ENCODE data around the gene RPL7A.
A peak's percentile ranks its signal among the peaks of the same experiment; 100 is the strongest.

RPL7A gene

GRCh38 chr9:133349965-133350616, 2.1 kb downstream of the RPL7A start:
- Mint-ChIP-seq H3K4me3 (peak overlapping the region; percentile 97), H3K27ac (peak overlapping the region; percentile 99), H3K4me1 (ENCODE audit: low read depth) (peaks cover 60% of the 10 kb centered on the region), H3K36me3 (ENCODE audit: low read depth) (peaks cover 73% of the 10 kb centered on the region), H3K27me3 (no peaks in the 10 kb centered on the region), H3K9me3 (no peaks in the 10 kb centered on the region)

- Mint-ChIP-seq H3K4me3 (peak overlapping the region; percentile 3), H3K4me1 (ENCODE audit: low read depth) (peaks cover 59% of the 10 kb centered on the region), H3K27me3 (no peaks in the 10 kb centered on the region), H3K36me3 (ENCODE audit: low read depth) (peaks cover 60% of the 10 kb centered on the region), H3K9me3 (no peaks in the 10 kb centered on the region), H3K27ac (peak overlapping the region; percentile 70)
Observed at GRCh38 chr9:133351526-133351907, 3.5 kb downstream of the RPL7A start.

- Mint-ChIP-seq H3K4me3 (peak overlapping the region; percentile 3), H3K27me3 (no peaks in the 10 kb centered on the region), H3K27ac (peak overlapping the region; percentile 55), H3K36me3 (ENCODE audit: low read depth) (peaks cover 55% of the 10 kb centered on the region), H3K9me3 (no peaks in the 10 kb centered on the region), H3K4me1 (ENCODE audit: low read depth) (peaks cover 54% of the 10 kb centered on the region)
Observed at GRCh38 chr9:133351908-133352634, 4.1 kb downstream of the RPL7A start.

GRCh38 chr9:133352635-133353340, 4.8 kb downstream of the RPL7A start:
- peaks cover 60% of the 10 kb centered on the region for H3K4me1 Mint-ChIP-seq (ENCODE audit: low read depth)
- H3K27me3 Mint-ChIP-seq, result no peaks in the 10 kb centered on the region
- H3K9me3 Mint-ChIP-seq, result no peaks in the 10 kb centered on the region
- peaks cover 54% of the 10 kb centered on the region for H3K36me3 Mint-ChIP-seq (ENCODE audit: low read depth)
- H3K27ac Mint-ChIP-seq, result peak overlapping the region; percentile 89
- H3K4me3 Mint-ChIP-seq, result no peak overlapping the region

- Mint-ChIP-seq H3K9me3 (no peaks in the 10 kb centered on the region), H3K27me3 (no peaks in the 10 kb centered on the region), H3K4me1 (ENCODE audit: low read depth) (peaks cover 63% of the 10 kb centered on the region), H3K27ac (peak overlapping the region; percentile 89), H3K4me3 (no peak overlapping the region), H3K36me3 (ENCODE audit: low read depth) (peaks cover 49% of the 10 kb centered on the region)
Observed at GRCh38 chr9:133353548-133353947, 5.5 kb downstream of the RPL7A start.

GRCh38 chr9:133354766-133355165, 6.7 kb downstream of the RPL7A start:
- no peaks in the 10 kb centered on the region for H3K27me3 Mint-ChIP-seq
- peaks cover 43% of the 10 kb centered on the region for H3K36me3 Mint-ChIP-seq (ENCODE audit: low read depth)
- H3K4me3 Mint-ChIP-seq, result peak overlapping the region; percentile 92
- H3K4me1 Mint-ChIP-seq (ENCODE audit: low read depth), result peaks cover 59% of the 10 kb centered on the region
- H3K9me3 Mint-ChIP-seq, result no peaks in the 10 kb centered on the region
- peak overlapping the region; percentile 77 for H3K27ac Mint-ChIP-seq

- Mint-ChIP-seq H3K27me3 (no peaks in the 10 kb centered on the region), H3K36me3 (ENCODE audit: low read depth) (peaks cover 37% of the 10 kb centered on the region), H3K4me1 (ENCODE audit: low read depth) (peaks cover 60% of the 10 kb centered on the region), H3K9me3 (no peaks in the 10 kb centered on the region), H3K4me3 (peak overlapping the region; percentile 92), H3K27ac (peak overlapping the region; percentile 77)
Observed at GRCh38 chr9:133355881-133356357, 7.9 kb downstream of the RPL7A start.

- Mint-ChIP-seq H3K4me3 (peak within 1 kb of the TSS; percentile 92), H3K36me3 (ENCODE audit: low read depth) (peaks cover 34% of the 10 kb centered on the region), H3K27me3 (no peaks in the 10 kb centered on the region), H3K27ac (peak within 1 kb of the TSS; percentile 77), H3K4me1 (ENCODE audit: low read depth) (peaks cover 66% of the 10 kb centered on the region), H3K9me3 (no peaks in the 10 kb centered on the region)
Observed at GRCh38 chr9:133356391-133357091, 8.5 kb downstream of the RPL7A start, which contains the start of the genes SURF1 and SURF2. SURF1 (minus strand) TSS chr9:133356487; CDS start chr9:133356453, 34 bp downstream. SURF2 (plus strand) TSS chr9:133356550; CDS start chr9:133356593, 43 bp downstream.

GRCh38 chr9:133357656-133358055, 9.6 kb downstream of the RPL7A start:
- peaks cover 34% of the 10 kb centered on the region for H3K36me3 Mint-ChIP-seq (ENCODE audit: low read depth)
- no peaks in the 10 kb centered on the region for H3K27me3 Mint-ChIP-seq
- peaks cover 62% of the 10 kb centered on the region for H3K4me1 Mint-ChIP-seq (ENCODE audit: low read depth)
- peak overlapping the region; percentile 92 for H3K4me3 Mint-ChIP-seq
- H3K27ac Mint-ChIP-seq, result peak overlapping the region; percentile 72
- H3K9me3 Mint-ChIP-seq, result no peaks in the 10 kb centered on the region

- H3K4me3 Mint-ChIP-seq, result no peak overlapping the region
- peak overlapping the region; percentile 72 for H3K27ac Mint-ChIP-seq
- H3K27me3 Mint-ChIP-seq, result no peaks in the 10 kb centered on the region
- H3K9me3 Mint-ChIP-seq, result no peaks in the 10 kb centered on the region
- peaks cover 44% of the 10 kb centered on the region for H3K36me3 Mint-ChIP-seq (ENCODE audit: low read depth)
- peaks cover 53% of the 10 kb centered on the region for H3K4me1 Mint-ChIP-seq (ENCODE audit: low read depth)
Observed at GRCh38 chr9:133359399-133360175, 11.6 kb downstream of the RPL7A start.

GRCh38 chr9:133360400-133361393, 12.7 kb downstream of the RPL7A start:
- Mint-ChIP-seq H3K9me3 (no peaks in the 10 kb centered on the region), H3K4me3 (no peak overlapping the region), H3K4me1 (ENCODE audit: low read depth) (peaks cover 44% of the 10 kb centered on the region), H3K36me3 (ENCODE audit: low read depth) (peaks cover 53% of the 10 kb centered on the region), H3K27me3 (no peaks in the 10 kb centered on the region), H3K27ac (peak overlapping the region; percentile 81)

- Mint-ChIP-seq H3K9me3 (no peaks in the 10 kb centered on the region), H3K36me3 (ENCODE audit: low read depth) (peaks cover 62% of the 10 kb centered on the region), H3K27ac (peak overlapping the region; percentile 81), H3K4me3 (no peak overlapping the region), H3K4me1 (ENCODE audit: low read depth) (peaks cover 44% of the 10 kb centered on the region), H3K27me3 (no peaks in the 10 kb centered on the region)
Observed at GRCh38 chr9:133361507-133362092, 13.6 kb downstream of the RPL7A start.
